Kidney (tissue), 14 donors: Measurements from ENCODE around the gene ACOT13. TPM values are rescaled to one million over a fixed set of nuclear protein-coding genes. Genes with fewer than 3 reads are reported as not detected.
"Not testable (repeated sequence)": the region's sequence is repeated elsewhere in the genome, so short reads cannot be mapped to it uniquely, and the experiment has no call there.

Experiments
- DNase-seq, 5 donors: peaks; one replicate each; pipeline ENCODE4 v3.0.0-alpha.2; 2013 to 2020
- FAIRE-seq: peaks from 2 replicates; lab custom pipeline; 2012; peaks lifted over from hg19 to GRCh38; lab: Jason Lieb, UNC
- H3K27ac ChIP-seq, 2 donors: one replicate each; pipeline ENCODE4 v1.7.0; 2013; ENCODE audit warnings: low read depth in 2 of 2, low read length in 2 of 2, inconsistent platforms in 1 of 2
- H3K27me3 ChIP-seq: one replicate; pipeline ENCODE4 v1.7.1; 2013; ENCODE audit warnings: low read length, inconsistent platforms; ENCODE audit not compliant: control insufficient read depth, insufficient read depth
- H3K36me3 ChIP-seq, 3 donors: one replicate each; pipeline versions ENCODE4 v1.7.0 to v1.7.1; 2013; ENCODE audit warnings: low read length in 3 of 3, control low read depth in 1 of 3, inconsistent platforms in 1 of 3; ENCODE audit not compliant: insufficient read depth in 3 of 3, control insufficient read depth in 2 of 3
- H3K4me1 ChIP-seq, 3 donors: one replicate each; pipeline versions ENCODE4 v1.7.0 to v1.7.1; 2013; ENCODE audit warnings: low read length in 3 of 3, inconsistent platforms in 1 of 3, low read depth in 1 of 3; ENCODE audit not compliant: control insufficient read depth in 2 of 3, insufficient read depth in 2 of 3
- H3K4me3 ChIP-seq, 3 donors: one replicate each; pipeline versions ENCODE4 v1.7.0 to v1.8.1; 2013; ENCODE audit warnings: low read length in 3 of 3, control low read depth in 1 of 3, inconsistent platforms in 1 of 3
- H3K9ac ChIP-seq, 3 donors: one replicate each; pipeline versions ENCODE4 v1.7.0 to v1.7.1; 2013; ENCODE audit warnings: low read length in 3 of 3, control low read depth in 1 of 3, inconsistent platforms in 1 of 3
- H3K9me3 ChIP-seq, 3 donors: one replicate each; pipeline versions ENCODE4 v1.7.0 to v1.7.1; 2013; ENCODE audit warnings: low read length in 3 of 3, control low read depth in 1 of 3, inconsistent platforms in 1 of 3; ENCODE audit not compliant: control insufficient read depth in 2 of 3, insufficient read depth in 1 of 3
- CTCF ChIP-seq: IDR thresholded peaks from 3 replicates; pipeline ENCODE4 v1.5.1; 2012; ENCODE audit warnings: mild to moderate bottlenecking, moderate library complexity, borderline replicate concordance; ENCODE audit not compliant: insufficient read depth; ENCODE audit errors: extremely low read depth
- intact Hi-C: fragments of 100-400 bp; cut with DNase I; formaldehyde crosslinking; loops from one replicate; pipeline ENCODE4 v1.11.1; 2022
- polyA plus RNA-seq: library from polyadenylated mRNA; stranded (reverse); fragments of 350-450 nt; fragmentation: Illumina TruSeq; extraction: RNeasy Lipid Tissue Mini Kit (QIAGEN cat#74804); gene quantifications from one replicate; pipeline ENCODE4 v1.2.3, GENCODE V29; 2014; ENCODE audit warnings: low read depth, low replicate concordance; ENCODE audit not compliant: insufficient read depth
- total RNA-seq: library from RNA; stranded (reverse); fragmentation: NEBNext Ultra II Directional; extraction: Animal tissue kit (Norgen Biotek cat#: 25700); gene quantifications from one replicate; pipeline ENCODE4 v1.2.1, GENCODE V29; 2021
- donor health status: control.
- donor health status: control.
- donor health status: control.
- donor health status: control.
- donor health status: control.
- donor health status: DM: yes; HTN: yes; CAD: no.
- donor health status: Normal renal cell carcinoma (clear cell type).

ACOT13 gene
- total and polyA plus RNA-seq, 2 donors from 2014 or later: 15.3 to 109 TPM

DNA sequence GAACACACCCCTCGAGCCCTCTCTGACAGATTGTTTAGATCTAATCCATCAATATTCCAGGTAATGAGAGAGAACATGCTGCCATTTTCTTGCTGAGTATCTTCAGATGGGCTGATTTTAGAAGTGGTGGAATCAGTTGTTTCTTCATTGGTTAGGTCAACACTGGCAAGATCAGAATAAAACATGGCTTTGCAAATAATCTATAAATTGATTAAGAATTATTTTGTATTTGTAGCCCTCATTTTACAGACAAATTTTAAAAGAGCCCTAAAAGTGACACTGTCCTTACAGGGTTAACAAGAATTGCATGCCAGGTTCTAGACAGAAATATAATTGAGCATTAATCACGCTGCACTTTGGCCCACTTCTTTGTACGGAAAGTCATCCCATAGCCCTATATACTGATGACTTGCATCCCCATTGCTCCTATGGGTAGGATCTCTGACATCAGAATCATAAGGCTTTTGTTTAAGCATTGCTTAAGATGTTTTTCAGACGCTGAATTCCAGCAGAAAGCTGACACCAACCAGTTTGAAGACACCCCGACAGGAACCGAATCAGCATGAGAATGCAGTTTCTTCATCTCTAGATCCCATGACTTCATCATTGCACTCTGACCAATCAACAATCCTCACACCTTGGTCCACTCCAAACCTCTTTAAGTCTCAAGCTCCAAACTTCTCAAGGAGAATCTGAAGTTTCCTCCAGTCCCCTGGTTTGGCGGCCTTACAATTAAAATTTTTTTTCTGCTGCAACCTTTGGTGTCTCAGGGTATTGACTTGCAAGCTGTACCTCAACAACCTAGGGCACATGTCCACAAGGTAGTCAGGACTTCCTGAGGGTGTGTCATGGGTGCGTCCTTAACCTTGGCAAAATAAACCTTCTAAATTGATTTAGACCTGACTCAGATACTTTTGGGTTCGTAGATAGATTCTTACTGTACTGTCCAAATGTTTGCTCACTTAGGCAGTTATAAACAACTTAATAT is 8.0 kb upstream of the ACOT13 start:
- H3K9me3 ChIP-seq: no peaks in the 10 kb centered on the region
- FAIRE-seq (no peak), DNase-seq (no peak)
- no peaks in the 10 kb centered on the region for H3K27me3 ChIP-seq
- no peak for TF ChIP-seq CTCF
- H3K4me1 ChIP-seq: peaks cover 0 to 3% (median 2%) of the 10 kb centered on the region in 3 donors
- no peak overlapping the region for H3K27ac ChIP-seq
- H3K36me3 ChIP-seq: peaks cover 0 to 16% (median 11%) of the 10 kb centered on the region in 3 donors
- no peak overlapping the region for H3K4me3 ChIP-seq
- intact Hi-C loops: no loop called here
- no peak overlapping the region for H3K9ac ChIP-seq

DNA sequence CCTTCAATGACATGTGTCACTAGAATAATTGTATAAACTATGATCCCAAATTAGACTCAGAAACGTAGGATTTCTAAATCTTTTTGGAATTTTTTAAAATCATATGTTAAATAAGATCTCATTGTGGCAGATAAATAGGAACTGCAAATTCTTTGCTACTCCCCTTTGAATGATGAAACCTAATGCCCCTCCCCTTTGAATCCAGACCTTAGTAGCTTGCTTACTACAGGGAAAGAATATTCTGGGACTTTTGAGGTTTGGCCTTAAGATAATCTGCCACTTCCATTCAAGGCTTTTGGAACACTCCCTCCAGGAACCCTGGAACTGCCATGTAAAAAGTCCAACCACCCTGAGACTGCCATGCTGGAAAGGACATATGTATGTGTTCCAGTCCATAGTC is 7.3 kb upstream of the ACOT13 start:
- H3K36me3 ChIP-seq: peaks cover 0 to 16% (median 11%) of the 10 kb centered on the region in 3 donors
- peaks cover 3 to 5% (median 4%) of the 10 kb centered on the region in 3 donors for H3K4me1 ChIP-seq
- H3K9me3 ChIP-seq: no peaks in the 10 kb centered on the region
- no peak for TF ChIP-seq CTCF
- no peaks in the 10 kb centered on the region for H3K27me3 ChIP-seq
- H3K27ac ChIP-seq: no peak overlapping the region
- no peak overlapping the region for H3K9ac ChIP-seq
- H3K4me3 ChIP-seq: no peak overlapping the region
- no peak for DNase-seq
- FAIRE-seq: no peak
- intact Hi-C loops: no loop called here

DNA sequence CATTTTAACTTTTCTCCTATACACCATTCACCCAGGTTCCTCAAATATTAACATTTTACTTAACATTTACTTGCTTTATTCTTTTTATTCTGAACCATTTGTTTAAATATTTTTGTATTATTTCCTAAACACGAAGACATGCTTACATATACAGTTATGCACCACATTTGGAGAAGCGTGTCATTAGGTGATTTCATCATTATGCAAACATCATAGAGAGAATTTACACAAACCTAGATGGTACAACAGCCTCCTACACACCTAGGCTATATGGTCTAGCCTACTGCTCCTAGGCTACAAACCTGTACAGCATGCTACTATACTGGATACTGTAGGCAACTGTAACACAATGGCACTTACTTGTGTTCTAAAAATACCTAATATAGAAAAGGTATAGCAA is 6.8 kb upstream of the ACOT13 start:
- no peak for TF ChIP-seq CTCF
- peaks cover 3 to 11% (median 10%) of the 10 kb centered on the region in 3 donors for H3K4me1 ChIP-seq
- FAIRE-seq (no peak), DNase-seq (no peak)
- H3K36me3 ChIP-seq: peaks cover 0 to 16% (median 10%) of the 10 kb centered on the region in 3 donors
- H3K27ac ChIP-seq: no peak overlapping the region
- no peak overlapping the region for H3K9ac ChIP-seq
- no peaks in the 10 kb centered on the region for H3K9me3 ChIP-seq
- no peak overlapping the region for H3K4me3 ChIP-seq
- intact Hi-C loops: no loop called here
- no peaks in the 10 kb centered on the region for H3K27me3 ChIP-seq

- FAIRE-seq, H3K9ac ChIP-seq, DNase-seq, H3K27me3 ChIP-seq, intact Hi-C loops, H3K27ac ChIP-seq, H3K9me3 ChIP-seq, H3K4me3 ChIP-seq: not testable (repeated sequence)
- H3K4me1 ChIP-seq: peaks cover 3 to 15% (median 15%) of the 10 kb centered on the region in 3 donors
- H3K36me3 ChIP-seq: peaks cover 0 to 12% (median 8%) of the 10 kb centered on the region in 3 donors
These were observed 5.1 kb upstream of the ACOT13 start for GRCh38 chr6:24661759-24662158.
